Cardiac fibroblast (primary cell): ENCODE results near the gene KCNRG.
"Not testable (repeated sequence)": the region's sequence is repeated elsewhere in the genome, so short reads cannot be mapped to it uniquely, and the experiment has no call there.

Experiments used
- DNase-seq, 2 donors: peaks; one replicate each; pipeline versions ENCODE4 v3.0.0 to v3.0.0-alpha.2; 2010; ENCODE audit warnings: low read depth in 2 of 2
- H3K4me3 ChIP-seq, 2 donors: replicated peaks in 1 of 2; 1 replicate in 1 of 2; 2 replicates in 1 of 2; pipeline ENCODE4 v1.5.1; 2011; ENCODE audit warnings: low read depth in 2 of 2, low read length in 2 of 2, mild to moderate bottlenecking in 2 of 2, moderate library complexity in 1 of 2
- TF ChIP-seq, protein P1 (sequence below): IDR thresholded peaks from one replicate; pipeline ENCODE4 v1.5.1; 2011; ENCODE audit warnings: low read depth, mild to moderate bottlenecking, low read length, inconsistent platforms

Gene KCNRG

DNA sequence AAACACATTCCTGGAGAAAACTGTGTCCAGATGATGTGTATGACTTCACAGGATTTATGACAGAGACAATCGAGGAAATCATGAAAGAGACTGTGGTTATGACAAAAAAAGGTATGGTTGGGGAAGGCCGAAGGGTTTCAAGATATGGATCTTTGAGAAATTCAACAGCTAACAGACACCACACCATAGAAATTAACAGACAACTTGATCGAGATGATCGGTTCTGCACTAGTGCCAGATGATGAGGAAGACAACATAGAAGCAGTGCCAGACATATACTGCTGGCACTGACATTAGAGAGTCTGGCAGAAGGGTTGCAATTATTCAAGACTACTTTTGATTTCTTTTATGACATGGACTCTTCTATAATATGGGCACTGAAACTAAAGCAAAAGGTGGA, 37.2 kb downstream of the KCNRG start:
- DNase-seq: no peak
- H3K4me3 ChIP-seq: no peak overlapping the region
- TF ChIP-seq, protein P1, sequence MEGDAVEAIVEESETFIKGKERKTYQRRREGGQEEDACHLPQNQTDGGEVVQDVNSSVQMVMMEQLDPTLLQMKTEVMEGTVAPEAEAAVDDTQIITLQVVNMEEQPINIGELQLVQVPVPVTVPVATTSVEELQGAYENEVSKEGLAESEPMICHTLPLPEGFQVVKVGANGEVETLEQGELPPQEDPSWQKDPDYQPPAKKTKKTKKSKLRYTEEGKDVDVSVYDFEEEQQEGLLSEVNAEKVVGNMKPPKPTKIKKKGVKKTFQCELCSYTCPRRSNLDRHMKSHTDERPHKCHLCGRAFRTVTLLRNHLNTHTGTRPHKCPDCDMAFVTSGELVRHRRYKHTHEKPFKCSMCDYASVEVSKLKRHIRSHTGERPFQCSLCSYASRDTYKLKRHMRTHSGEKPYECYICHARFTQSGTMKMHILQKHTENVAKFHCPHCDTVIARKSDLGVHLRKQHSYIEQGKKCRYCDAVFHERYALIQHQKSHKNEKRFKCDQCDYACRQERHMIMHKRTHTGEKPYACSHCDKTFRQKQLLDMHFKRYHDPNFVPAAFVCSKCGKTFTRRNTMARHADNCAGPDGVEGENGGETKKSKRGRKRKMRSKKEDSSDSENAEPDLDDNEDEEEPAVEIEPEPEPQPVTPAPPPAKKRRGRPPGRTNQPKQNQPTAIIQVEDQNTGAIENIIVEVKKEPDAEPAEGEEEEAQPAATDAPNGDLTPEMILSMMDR: no peak

DNA sequence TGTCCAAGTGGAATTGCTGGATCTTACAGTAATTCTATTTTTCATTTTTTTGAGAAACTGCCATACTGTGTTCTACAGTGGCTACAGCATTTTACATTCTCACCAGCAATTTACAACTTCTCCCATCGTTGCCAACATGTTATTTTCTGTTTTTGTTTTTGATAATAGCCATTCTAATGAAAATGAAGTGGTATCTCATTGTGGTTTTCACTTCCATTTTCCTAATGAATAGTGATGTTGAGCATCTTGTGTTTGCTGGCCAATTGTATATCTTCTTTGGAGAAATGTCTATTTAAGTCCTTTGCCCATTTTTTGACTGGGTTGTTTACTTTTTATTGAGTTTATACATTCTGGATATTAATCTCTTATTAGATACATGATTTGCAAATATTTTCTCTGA, 38.6 kb downstream of the KCNRG start:
- DNase-seq: no peak
- TF ChIP-seq, protein P1: no peak
- no peak overlapping the region for H3K4me3 ChIP-seq

DNA sequence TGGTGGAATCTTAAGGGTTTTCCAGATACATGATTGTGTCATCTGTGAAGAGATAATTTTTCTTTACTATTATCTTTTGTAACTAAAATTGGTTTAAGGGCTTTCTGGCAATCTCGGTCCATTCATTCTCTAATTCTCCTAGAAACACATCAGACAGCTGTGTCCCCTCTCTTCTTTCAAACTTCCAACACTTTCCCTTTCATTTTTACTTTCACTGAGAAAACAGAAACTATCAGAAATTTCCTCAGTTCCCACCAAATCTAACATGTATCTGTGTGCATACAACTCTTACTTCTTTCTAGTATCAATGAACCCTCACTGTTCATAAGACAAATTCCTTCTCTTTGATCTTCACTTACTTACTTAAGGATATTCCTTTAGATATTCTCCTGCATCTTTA, 40.2 kb downstream of the KCNRG start:
- DNase-seq: no peak
- TF ChIP-seq, protein P1: no peak

DNA sequence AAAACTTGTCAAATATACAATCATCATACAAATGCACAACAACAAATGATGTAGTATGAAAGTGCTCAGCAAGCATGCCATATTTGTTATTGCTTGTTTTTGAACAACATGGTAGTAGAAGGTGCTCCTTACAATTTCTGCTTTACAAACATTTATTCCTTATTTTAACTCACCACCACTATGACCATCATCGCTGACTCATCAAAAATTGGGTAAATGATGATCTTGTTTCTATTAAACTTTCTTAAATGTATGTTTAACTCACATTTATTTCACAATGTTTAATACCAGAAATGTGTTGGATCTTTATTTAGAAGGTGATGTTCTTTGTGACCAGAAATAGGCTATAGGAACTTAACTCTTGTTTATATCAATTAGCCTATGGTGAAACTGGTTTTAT, 45.5 kb downstream of the KCNRG start:
- TF ChIP-seq, protein P1: no peak
- DNase-seq: no peak
- no peak overlapping the region for H3K4me3 ChIP-seq

More for the DNA sequence above, 40.2 kb downstream of the KCNRG start:
- no peak overlapping the region for H3K4me3 ChIP-seq

DNA sequence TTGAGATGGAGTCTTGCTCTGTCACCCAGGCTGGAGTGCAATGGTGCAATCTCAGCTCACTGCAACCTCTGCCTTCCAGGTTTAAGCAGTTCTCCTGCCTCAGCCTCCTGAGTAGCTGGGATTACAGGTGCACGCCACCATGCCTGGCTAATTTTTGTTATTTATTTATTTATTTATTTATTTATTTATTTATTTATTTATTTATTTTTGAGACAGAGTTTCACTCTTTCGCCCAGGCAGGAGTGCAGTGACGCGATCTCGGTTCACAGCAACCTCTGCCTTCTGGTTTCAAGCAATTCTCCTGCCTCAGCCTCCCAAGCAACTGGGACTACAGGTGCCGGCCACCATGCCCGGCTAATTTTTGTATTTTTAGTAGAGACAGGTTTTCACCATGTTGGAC, 47.1 kb downstream of the KCNRG start:
- H3K4me3 ChIP-seq, DNase-seq: not testable (repeated sequence)

DNA sequence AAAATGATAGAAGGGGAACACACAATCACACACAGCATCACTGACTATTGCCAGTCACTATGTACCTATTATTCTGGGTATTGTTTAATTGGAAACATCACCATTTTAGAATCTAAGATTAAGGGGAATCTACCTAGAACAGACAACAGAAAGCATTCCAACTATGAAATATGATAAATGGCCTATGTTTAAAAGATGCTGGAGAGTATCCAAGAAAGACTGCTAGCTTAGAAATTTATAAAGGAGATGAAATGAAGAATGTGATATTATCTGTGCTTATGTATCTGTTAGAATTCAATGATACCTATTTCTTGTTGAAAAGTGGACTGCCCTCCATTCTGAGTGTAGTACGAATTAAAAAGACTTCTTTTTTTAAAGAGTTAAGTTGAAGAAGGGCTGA, 50.5 kb downstream of the KCNRG start:
- TF ChIP-seq, protein P1: no peak
- no peak overlapping the region for H3K4me3 ChIP-seq
- no peak for DNase-seq

DNA sequence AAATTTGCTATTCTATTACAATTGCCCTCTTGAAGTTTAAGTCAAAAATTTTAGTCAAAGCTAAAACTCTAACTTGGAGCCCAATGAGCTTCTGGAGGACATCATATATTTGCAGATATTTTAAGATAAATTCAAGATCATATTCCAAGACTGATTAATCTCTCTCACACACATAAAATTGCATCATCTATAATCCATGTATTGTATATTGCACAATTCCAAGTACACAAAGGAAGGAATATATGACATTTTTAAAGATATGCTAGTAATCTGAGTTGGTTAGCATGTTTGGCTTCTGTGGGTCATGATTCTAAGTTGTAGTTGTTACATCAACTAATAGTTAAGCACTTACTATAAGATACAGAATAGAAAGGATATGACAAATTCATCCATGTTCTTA, 53.3 kb downstream of the KCNRG start:
- TF ChIP-seq, protein P1: no peak
- no peak overlapping the region for H3K4me3 ChIP-seq
- no peak for DNase-seq
